Skeletal muscle cell (primary cell): ENCODE data around the gene GINS2.

Experiments used
- DNase-seq: peaks from one replicate; pipeline ENCODE4 v3.0.0-alpha.2; 2010; ENCODE audit warnings: low read depth
- H3K4me3 ChIP-seq: 2 replicates; pipeline ENCODE4 v1.5.1; 2011; ENCODE audit warnings: low read depth, mild to moderate bottlenecking, control low read depth, low read length, moderate library complexity

GINS2 gene

GRCh38 chr16:85633888-85634287, 54.9 kb downstream of the GINS2 start:
- no peak for DNase-seq
- no peak overlapping the region for H3K4me3 ChIP-seq

GRCh38 chr16:85633438-85633743, 55.4 kb downstream of the GINS2 start:
- DNase-seq = no peak
- H3K4me3 ChIP-seq = no peak overlapping the region

- DNase-seq = no peak
- no peak overlapping the region for H3K4me3 ChIP-seq
Measured at GRCh38 chr16:85632709-85633437, 55.9 kb downstream of the GINS2 start.

GRCh38 chr16:85631802-85632393, 56.9 kb downstream of the GINS2 start:
- no peak overlapping the region for H3K4me3 ChIP-seq
- DNase-seq = no peak

GRCh38 chr16:85631230-85631629, 57.5 kb downstream of the GINS2 start:
- no peak overlapping the region for H3K4me3 ChIP-seq
- DNase-seq = no peak

- no peak for DNase-seq
Measured at GRCh38 chr16:85629853-85630252, 58.9 kb downstream of the GINS2 start.

GRCh38 chr16:85629326-85629725, 59.4 kb downstream of the GINS2 start:
- no peak overlapping the region for H3K4me3 ChIP-seq
- no peak for DNase-seq

More at GRCh38 chr16:85629853-85630252, 58.9 kb downstream of the GINS2 start:
- no peak overlapping the region for H3K4me3 ChIP-seq

GRCh38 chr16:85628645-85629044, 60.1 kb downstream of the GINS2 start:
- H3K4me3 ChIP-seq = no peak overlapping the region
- DNase-seq = no peak

- H3K4me3 ChIP-seq = no peak overlapping the region
Measured at GRCh38 chr16:85628265-85628556, 60.5 kb downstream of the GINS2 start.

GRCh38 chr16:85627526-85628264, 61.1 kb downstream of the GINS2 start:
- no peak for DNase-seq
- no peak overlapping the region for H3K4me3 ChIP-seq

More at GRCh38 chr16:85628265-85628556, 60.5 kb downstream of the GINS2 start:
- no peak for DNase-seq

- H3K4me3 ChIP-seq = no peak overlapping the region
- no peak for DNase-seq
Measured at GRCh38 chr16:85627089-85627488, 61.7 kb downstream of the GINS2 start.
